HepG2 (cell line): ENCODE data around the gene FANCG. TPM values are rescaled to one million over a fixed set of nuclear protein-coding genes. Genes with fewer than 3 reads are reported as not detected.

ENCODE experiments used
- ARID2 ChIP-seq: sonication (generic); formaldehyde crosslinking; IDR thresholded peaks from 2 replicates; pipeline ENCODE4 v1.8.1; 2022; ENCODE audit warnings: mild to moderate bottlenecking, missing genetic modification reagents, borderline replicate concordance
- CEBPB ChIP-seq: IDR thresholded peaks from 2 replicates; pipeline ENCODE4 v1.6.1; 2011; ENCODE audit warnings: low read depth, low read length, improper control_type of control experiment, borderline replicate concordance
- DRAP1 ChIP-seq: IDR thresholded peaks from 2 replicates; pipeline ENCODE4 v1.6.1; 2016; ENCODE audit warnings: missing genetic modification reagents, missing compliant biosample characterization
- FOXO4 ChIP-seq: sonication (generic); formaldehyde crosslinking; conservative IDR thresholded peaks from 2 replicates; pipeline ENCODE4 v1.8.1; 2023; ENCODE audit warnings: missing genetic modification reagents
- GRHL1 ChIP-seq: sonication (generic); formaldehyde crosslinking; conservative IDR thresholded peaks from 2 replicates; pipeline ENCODE4 v1.8.0; 2022; ENCODE audit warnings: missing genetic modification reagents
- IRF1 ChIP-seq: sonication (generic); formaldehyde crosslinking; IDR thresholded peaks from 2 replicates; pipeline ENCODE4 v1.4.0; 2020; ENCODE audit warnings: low read depth, mild to moderate bottlenecking, missing genetic modification reagents
- LBX2 ChIP-seq: sonication (generic); formaldehyde crosslinking; IDR thresholded peaks from 2 replicates; pipeline ENCODE4 v1.5.0; 2020; ENCODE audit warnings: missing genetic modification reagents, mild to moderate bottlenecking, borderline replicate concordance
- LRRFIP1 ChIP-seq: sonication (generic); formaldehyde crosslinking; conservative IDR thresholded peaks from 2 replicates; pipeline ENCODE4 v1.4.0; 2020; ENCODE audit warnings: missing genetic modification reagents
- MAF1 ChIP-seq: sonication (generic); formaldehyde crosslinking; IDR thresholded peaks from 2 replicates; pipeline ENCODE4 v1.5.0; 2020; ENCODE audit warnings: missing genetic modification reagents, borderline replicate concordance
- MIER2 ChIP-seq: IDR thresholded peaks from 2 replicates; pipeline ENCODE4 v1.6.1; 2016; ENCODE audit warnings: missing biosample characterization, missing genetic modification reagents
- SETDB1 ChIP-seq: sonication (generic); formaldehyde crosslinking; IDR thresholded peaks from 2 replicates; pipeline ENCODE4 v1.5.1; 2020; ENCODE audit warnings: missing genetic modification reagents, mild to moderate bottlenecking, borderline replicate concordance
- TCF7L2 ChIP-seq: IDR thresholded peaks from 2 replicates; pipeline ENCODE4 v1.6.1; 2011; ENCODE audit warnings: mild to moderate bottlenecking, low read depth, low read length, moderate library complexity
- TSC22D2 ChIP-seq: sonication (generic); formaldehyde crosslinking; IDR thresholded peaks from 2 replicates; pipeline ENCODE4 v1.5.1; 2020; ENCODE audit warnings: missing genetic modification reagents, mild to moderate bottlenecking, borderline replicate concordance
- ZBTB25 ChIP-seq: IDR thresholded peaks from 2 replicates; pipeline ENCODE4 v1.6.1; 2018; ENCODE audit warnings: missing genetic modification reagents
- ZNF512B ChIP-seq: sonication (generic); formaldehyde crosslinking; IDR thresholded peaks from 2 replicates; pipeline ENCODE4 v1.5.1; 2020; ENCODE audit warnings: missing genetic modification reagents, mild to moderate bottlenecking, borderline replicate concordance
- polyA plus RNA-seq, 8 experiments: library from polyadenylated mRNA; depleted of rRNA in 3 of 8; stranded (reverse) in 7 of 8; unstranded in 1 of 8; fragments of >200 nt; fragmentation: Illumina TruSeq in 4 of 8; extraction: Trizol in 4 of 8; gene quantifications; 2 replicates each; pipeline versions ENCODE4 v1.2.1 to v1.2.3, GENCODE V29; 2011 to 2016; ENCODE audit warnings: low read depth in 4 of 8, missing spikeins in 1 of 8, mixed read lengths in 1 of 8; ENCODE audit not compliant: insufficient read depth in 1 of 8
- total RNA-seq, 5 experiments: library from RNA; depleted of rRNA; stranded (reverse); fragments of >200 nt; fragmentation: Illumina TruSeq; extraction: Trizol; gene quantifications; 2 replicates each; pipeline ENCODE4 v1.2.3, GENCODE V29; 2016; ENCODE audit warnings: low read depth in 1 of 5

The FANCG gene
- total and polyA plus RNA-seq, 2 of the 13 experiments (the other 11 are each of a cell fraction or from before 2014, with no cell fraction given) = 14.4 to 45.1 TPM

- peak; percentile 86 for TF ChIP-seq IRF1 (CRISPR knock-in tag)
- TF ChIP-seq CEBPB = no peak
- no peak for TF ChIP-seq FOXO4 (CRISPR knock-in tag)
- TF ChIP-seq GRHL1 (CRISPR knock-in tag) = no peak
- TF ChIP-seq ZBTB25 (CRISPR knock-in tag) = peak; percentile 30
- peak; percentile 66 for TF ChIP-seq DRAP1 (CRISPR knock-in tag)
- TF ChIP-seq LRRFIP1 (CRISPR knock-in tag) = no peak
- no peak for TF ChIP-seq MAF1
- no peak for TF ChIP-seq TCF7L2
- TF ChIP-seq LBX2 (CRISPR knock-in tag) = peak; percentile 80; the same call in 1 of the 2 replicates
- no peak for TF ChIP-seq ZNF512B (CRISPR knock-in tag)
- peak; percentile 83; the same call in 1 of the 2 replicates for TF ChIP-seq ARID2 (CRISPR knock-in tag)
- no peak for TF ChIP-seq TSC22D2 (CRISPR knock-in tag)
- no peak for TF ChIP-seq MIER2 (CRISPR knock-in tag)
- TF ChIP-seq SETDB1 = no peak
Measured at GRCh38 chr9:35096035-35096849, 16.5 kb upstream of the FANCG start, which contains the start of gene PIGO (continued).
